Measurements from ENCODE around the gene ZGPAT. TPM values are rescaled to one million over a fixed set of nuclear protein-coding genes. Genes with fewer than 3 reads are reported as not detected.

ZGPAT gene
- total RNA-seq, 1 experiment from 2014 or later = 27.6 TPM

DNA sequence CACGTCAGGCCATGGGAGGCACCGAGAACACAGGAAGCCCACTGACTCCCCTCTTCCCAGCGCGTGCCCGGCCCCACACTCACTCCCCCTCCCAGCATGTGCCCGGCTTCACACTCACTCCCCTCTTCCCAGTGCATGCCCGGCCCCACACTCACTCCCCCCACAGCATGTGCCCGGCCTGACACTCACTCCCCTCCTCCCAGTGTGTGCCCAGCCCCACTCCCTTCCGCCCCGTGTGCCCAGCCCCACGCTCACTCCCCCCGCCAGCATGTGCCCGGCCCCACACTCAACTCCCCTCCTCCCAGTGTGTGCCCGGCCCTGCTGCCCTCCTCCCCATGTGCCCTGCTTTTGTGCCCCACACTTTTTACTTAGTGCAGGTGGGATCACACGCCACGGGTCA lies 40.0 kb upstream of the ZGPAT start:
- no peak overlapping the region for H3K27ac ChIP-seq (ENCODE audit: insufficient read length, low read depth, low read length)
- H2BK5ac ChIP-seq (ENCODE audit: insufficient read length, low read length) = no peak overlapping the region
- no peaks in the 10 kb centered on the region for H3K79me1 ChIP-seq (ENCODE audit: insufficient read depth, low read depth, low read length, poor library complexity, severe bottlenecking)
- no peak overlapping the region for H2AFZ ChIP-seq (ENCODE audit: low read length)
- H3K9me3 ChIP-seq (ENCODE audit: control insufficient read depth, low read depth, low read length) = no peaks in the 10 kb centered on the region
- no peak overlapping the region for H3K18ac ChIP-seq (ENCODE audit: insufficient read length, low read depth, low read length)
- H3K27me3 ChIP-seq (ENCODE audit: insufficient read depth, low read length) = no peaks in the 10 kb centered on the region
- H4K91ac ChIP-seq (ENCODE audit: insufficient read length, low read depth, low read length) = no peak overlapping the region
- peaks cover 0 to 4% of the 10 kb centered on the region in 2 experiments; a peak in 1 of 4 replicates for H3K4me1 Mint-ChIP-seq
- no peak overlapping the region for H3K9ac ChIP-seq (ENCODE audit: extremely low read depth, insufficient read length, low read length)
- H4K8ac ChIP-seq (replicated peaks; ENCODE audit: insufficient read length, low read depth, low read length) = no peak overlapping the region
- no peak overlapping the region for H4K5ac ChIP-seq (ENCODE audit: insufficient read length, low read depth, low read length)
- no peak overlapping the region for H3K23ac ChIP-seq (ENCODE audit: insufficient read length, low read depth, low read length)
- H3K4me1 ChIP-seq (ENCODE audit: insufficient read depth, low read length) = no peaks in the 10 kb centered on the region
- H2BK12ac ChIP-seq (ENCODE audit: insufficient read length, low read depth, low read length) = no peak overlapping the region
- no peak overlapping the region for H3K56ac ChIP-seq (ENCODE audit: insufficient read length, low read depth, low read length)
- H3K4me2 ChIP-seq (ENCODE audit: insufficient read depth, insufficient read length, low read length) = no peak overlapping the region
- H3K23me2 ChIP-seq (ENCODE audit: insufficient read length, low read depth, low read length, poor library complexity, severe bottlenecking) = no peaks in the 10 kb centered on the region
- H3K14ac ChIP-seq (ENCODE audit: insufficient read depth, low read length) = no peak overlapping the region
- H2BK120ac ChIP-seq (ENCODE audit: low read depth, low read length, poor library complexity, severe bottlenecking) = no peak overlapping the region
- H2AK5ac ChIP-seq (ENCODE audit: insufficient read length, low read length) = no peak overlapping the region
- TF ChIP-seq, protein P1, sequence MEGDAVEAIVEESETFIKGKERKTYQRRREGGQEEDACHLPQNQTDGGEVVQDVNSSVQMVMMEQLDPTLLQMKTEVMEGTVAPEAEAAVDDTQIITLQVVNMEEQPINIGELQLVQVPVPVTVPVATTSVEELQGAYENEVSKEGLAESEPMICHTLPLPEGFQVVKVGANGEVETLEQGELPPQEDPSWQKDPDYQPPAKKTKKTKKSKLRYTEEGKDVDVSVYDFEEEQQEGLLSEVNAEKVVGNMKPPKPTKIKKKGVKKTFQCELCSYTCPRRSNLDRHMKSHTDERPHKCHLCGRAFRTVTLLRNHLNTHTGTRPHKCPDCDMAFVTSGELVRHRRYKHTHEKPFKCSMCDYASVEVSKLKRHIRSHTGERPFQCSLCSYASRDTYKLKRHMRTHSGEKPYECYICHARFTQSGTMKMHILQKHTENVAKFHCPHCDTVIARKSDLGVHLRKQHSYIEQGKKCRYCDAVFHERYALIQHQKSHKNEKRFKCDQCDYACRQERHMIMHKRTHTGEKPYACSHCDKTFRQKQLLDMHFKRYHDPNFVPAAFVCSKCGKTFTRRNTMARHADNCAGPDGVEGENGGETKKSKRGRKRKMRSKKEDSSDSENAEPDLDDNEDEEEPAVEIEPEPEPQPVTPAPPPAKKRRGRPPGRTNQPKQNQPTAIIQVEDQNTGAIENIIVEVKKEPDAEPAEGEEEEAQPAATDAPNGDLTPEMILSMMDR (conservative IDR thresholded peaks at IDR 0.05) = no peak
- no peak overlapping the region for H3K4ac ChIP-seq (ENCODE audit: low read depth, low read length)
- no peaks in the 10 kb centered on the region for H3K27me3 Mint-ChIP-seq (ENCODE audit: low read depth)
- no peaks in the 10 kb centered on the region for H3K9me3 Mint-ChIP-seq
- no peak overlapping the region for H2BK15ac ChIP-seq (ENCODE audit: low read depth, low read length)
- H3K79me2 ChIP-seq (ENCODE audit: insufficient read depth, low read length) = no peaks in the 10 kb centered on the region
- peaks cover 25 to 45% (median 44%) of the 10 kb centered on the region in 3 experiments for H3K36me3 Mint-ChIP-seq (ENCODE audit: insufficient read depth in 1 of 3, low read depth in 3 of 3)
- H4K20me1 ChIP-seq (ENCODE audit: control insufficient read depth, insufficient read depth, insufficient read length) = no peaks in the 10 kb centered on the region
- no peak overlapping the region for H2BK20ac ChIP-seq (ENCODE audit: low read depth, low read length, poor library complexity, severe bottlenecking)
- WGBS (ENCODE audit: extremely low coverage, insufficient read length, low lambda C conversion rate) = no CpG with 5 or more reads among the region's 16 CpGs
- DNase-seq = no peak
- no peak overlapping the region for H3K27ac Mint-ChIP-seq
- no peak overlapping the region for H3K4me3 Mint-ChIP-seq
- H3T11ph ChIP-seq (ENCODE audit: low read length) = no peak overlapping the region

Data from H9 (cell line).